ENCODE data around the gene DHRS4. TPM values are rescaled to one million over a fixed set of nuclear protein-coding genes. Genes with fewer than 3 reads are reported as not detected.
"Not testable (repeated sequence)": the region's sequence is repeated elsewhere in the genome, so short reads cannot be mapped to it uniquely, and the experiment has no call there.

The DHRS4 gene
- total RNA-seq, 2 donors from 2014 or later = 37.0 to 40.6 TPM

DNA sequence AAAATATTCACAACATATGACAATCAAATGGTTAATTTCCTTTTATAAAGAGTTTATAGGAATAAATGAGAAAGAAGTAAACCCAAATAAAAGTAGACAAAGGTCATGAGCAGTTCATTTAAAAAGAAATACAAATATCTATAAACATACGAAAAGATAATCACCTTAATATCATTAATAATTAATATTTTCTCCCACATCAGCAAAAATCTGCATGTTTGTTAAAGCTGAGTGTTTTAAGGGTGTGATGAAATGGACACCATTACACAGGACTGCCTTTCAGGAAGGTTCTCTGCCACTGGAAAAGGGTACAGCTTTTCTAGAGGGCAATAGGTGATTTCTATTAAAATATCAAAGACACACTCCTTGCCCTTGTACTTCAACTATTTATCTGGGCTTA, 14.7 kb upstream of the DHRS4 start:
- TF ChIP-seq POLR2AphosphoS5 (IDR thresholded peaks at IDR 0.05) (no peak), POLR2A (IDR thresholded peaks at IDR 0.05) (no peak)
- TF ChIP-seq, protein P1, sequence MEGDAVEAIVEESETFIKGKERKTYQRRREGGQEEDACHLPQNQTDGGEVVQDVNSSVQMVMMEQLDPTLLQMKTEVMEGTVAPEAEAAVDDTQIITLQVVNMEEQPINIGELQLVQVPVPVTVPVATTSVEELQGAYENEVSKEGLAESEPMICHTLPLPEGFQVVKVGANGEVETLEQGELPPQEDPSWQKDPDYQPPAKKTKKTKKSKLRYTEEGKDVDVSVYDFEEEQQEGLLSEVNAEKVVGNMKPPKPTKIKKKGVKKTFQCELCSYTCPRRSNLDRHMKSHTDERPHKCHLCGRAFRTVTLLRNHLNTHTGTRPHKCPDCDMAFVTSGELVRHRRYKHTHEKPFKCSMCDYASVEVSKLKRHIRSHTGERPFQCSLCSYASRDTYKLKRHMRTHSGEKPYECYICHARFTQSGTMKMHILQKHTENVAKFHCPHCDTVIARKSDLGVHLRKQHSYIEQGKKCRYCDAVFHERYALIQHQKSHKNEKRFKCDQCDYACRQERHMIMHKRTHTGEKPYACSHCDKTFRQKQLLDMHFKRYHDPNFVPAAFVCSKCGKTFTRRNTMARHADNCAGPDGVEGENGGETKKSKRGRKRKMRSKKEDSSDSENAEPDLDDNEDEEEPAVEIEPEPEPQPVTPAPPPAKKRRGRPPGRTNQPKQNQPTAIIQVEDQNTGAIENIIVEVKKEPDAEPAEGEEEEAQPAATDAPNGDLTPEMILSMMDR (IDR thresholded peaks at IDR 0.05) = no peak
- H3K9me3 ChIP-seq = no peaks in the 10 kb centered on the region
- 73% methylated on average over 1 of the region's 1 CpG for WGBS

DNA sequence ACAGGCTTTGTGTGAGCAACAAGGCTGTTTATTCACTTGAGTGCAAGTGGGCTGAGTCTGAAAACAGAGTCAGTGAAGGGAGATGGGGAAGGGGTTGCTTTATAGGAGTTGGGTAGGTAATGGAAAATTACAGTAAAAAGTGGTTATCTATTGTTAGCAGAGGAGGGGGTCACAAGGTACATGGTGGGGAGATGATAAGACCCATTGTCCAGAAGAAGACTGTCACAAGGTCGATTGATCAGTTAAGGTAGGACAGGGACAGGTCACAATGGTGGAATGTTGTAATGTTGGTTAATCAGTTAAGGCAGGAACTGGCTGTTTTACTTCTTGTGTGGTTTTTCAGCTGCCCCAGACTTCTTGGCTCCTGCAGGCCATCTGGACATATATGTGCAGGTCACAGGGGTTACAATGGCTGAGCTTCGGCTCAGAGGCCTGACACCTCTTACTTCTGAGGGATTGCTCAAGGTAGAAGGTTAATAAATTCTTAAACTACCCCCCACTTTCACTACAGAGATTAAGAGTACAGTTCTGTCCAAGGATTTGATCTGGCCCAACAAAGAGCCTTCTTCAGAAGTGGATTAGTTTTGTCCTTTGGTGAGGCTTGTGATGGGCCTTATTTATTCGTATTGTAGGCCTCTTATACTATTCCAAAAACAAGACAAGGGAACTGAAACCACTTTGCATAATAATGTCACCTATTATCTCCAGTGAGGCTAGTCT, 13.8 kb upstream of the DHRS4 start:
- H3K27me3 ChIP-seq (replicated peaks; ENCODE audit: insufficient read depth) = no peaks in the 10 kb centered on the region
- no peak overlapping the region for H3K4me3 ChIP-seq
- no peak for DNase-seq (ENCODE audit: low spot score)
- 81% methylated on average over 3 of the region's 3 CpGs for WGBS
- no peak overlapping the region for H3K27ac ChIP-seq
- TF ChIP-seq POLR2AphosphoS5 (IDR thresholded peaks at IDR 0.05) (no peak), POLR2A (IDR thresholded peaks at IDR 0.05) (no peak)
- TF ChIP-seq, protein P1 (IDR thresholded peaks at IDR 0.05) = no peak
- H3K9me3 ChIP-seq = no peaks in the 10 kb centered on the region
- H3K36me3 ChIP-seq = no peaks in the 10 kb centered on the region
- intact Hi-C loops (cut with DNase I) = loop anchor here (10.0 kb wide), 1 partner anchor 215 kb away; no protein-coding TSS in a partner anchor
- no peaks in the 10 kb centered on the region for H3K4me1 ChIP-seq (replicated peaks)

More for the DNA sequence above, 14.7 kb upstream of the DHRS4 start:
- H3K27ac ChIP-seq = no peak overlapping the region
- intact Hi-C loops (cut with DNase I) = loop anchor here (10.0 kb wide), 1 partner anchor 214 kb away; no protein-coding TSS in a partner anchor
- H3K4me3 ChIP-seq = no peak overlapping the region
- no peaks in the 10 kb centered on the region for H3K27me3 ChIP-seq (replicated peaks; ENCODE audit: insufficient read depth)
- H3K36me3 ChIP-seq = no peaks in the 10 kb centered on the region
- no peaks in the 10 kb centered on the region for H3K4me1 ChIP-seq (replicated peaks)
- no peak for DNase-seq (ENCODE audit: low spot score)

DNA sequence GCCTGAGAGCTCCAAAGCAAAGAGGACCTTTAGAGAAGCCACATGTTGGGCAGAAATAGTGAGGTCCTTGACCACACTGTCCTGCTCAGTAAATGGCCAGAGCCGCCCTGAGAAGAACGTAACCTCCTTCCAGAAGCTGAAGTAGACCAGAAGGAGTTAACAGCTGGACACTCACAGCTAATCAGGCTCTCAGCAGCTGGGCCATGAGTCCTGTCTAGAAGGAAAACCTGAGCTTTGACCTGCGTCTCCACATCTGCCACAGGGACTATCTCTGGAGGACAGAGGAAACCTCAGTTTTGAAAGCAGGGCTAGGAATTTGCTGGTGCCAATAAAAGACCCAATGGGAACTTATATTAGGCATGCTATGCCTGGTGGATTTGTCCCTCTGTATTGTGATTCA, 12.3 kb upstream of the DHRS4 start:
- Histone ChIP-seq H3K9me3 (no peaks in the 10 kb centered on the region), H3K4me3 (no peak overlapping the region), H3K27ac (no peak overlapping the region), H3K4me1 (replicated peaks) (no peaks in the 10 kb centered on the region), H3K27me3 (replicated peaks; ENCODE audit: insufficient read depth) (no peaks in the 10 kb centered on the region), H3K36me3 (no peaks in the 10 kb centered on the region)
- 44% methylated on average over 3 of the region's 3 CpGs for WGBS
- TF ChIP-seq, protein P1 (IDR thresholded peaks at IDR 0.05) = no peak
- TF ChIP-seq POLR2A (IDR thresholded peaks at IDR 0.05) (no peak), POLR2AphosphoS5 (IDR thresholded peaks at IDR 0.05) (no peak)
- intact Hi-C loops (cut with DNase I) = no loop called here
- DNase-seq (ENCODE audit: low spot score) = no peak

DNA sequence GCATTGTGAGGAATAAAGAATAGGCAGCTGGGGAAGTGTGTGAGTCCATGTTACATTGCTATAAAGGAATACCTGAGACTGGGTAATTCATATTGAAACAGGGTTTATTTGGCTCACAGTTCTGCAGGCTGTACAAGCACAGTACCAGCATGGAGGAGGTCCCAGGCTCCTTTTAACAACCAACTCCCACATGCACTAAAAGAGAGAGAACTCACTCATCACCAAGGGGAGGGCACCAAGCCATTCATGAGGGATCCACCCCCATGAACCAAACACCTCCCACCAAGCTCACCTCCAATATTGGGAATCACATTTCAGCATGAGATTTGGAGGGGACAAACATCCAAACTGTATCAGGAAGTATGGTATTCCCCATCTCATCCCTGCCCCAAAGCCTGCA, 11.9 kb upstream of the DHRS4 start:
- Histone ChIP-seq H3K27me3 (replicated peaks; ENCODE audit: insufficient read depth) (no peaks in the 10 kb centered on the region), H3K27ac (no peak overlapping the region), H3K4me1 (replicated peaks) (no peaks in the 10 kb centered on the region), H3K9me3 (no peaks in the 10 kb centered on the region), H3K36me3 (no peaks in the 10 kb centered on the region), H3K4me3 (no peak overlapping the region)
- TF ChIP-seq, protein P1 (IDR thresholded peaks at IDR 0.05) = no peak
- TF ChIP-seq POLR2AphosphoS5 (IDR thresholded peaks at IDR 0.05) (no peak), POLR2A (IDR thresholded peaks at IDR 0.05) (no peak)
- intact Hi-C loops (cut with DNase I) = no loop called here
- DNase-seq (ENCODE audit: low spot score) = no peak

DNA sequence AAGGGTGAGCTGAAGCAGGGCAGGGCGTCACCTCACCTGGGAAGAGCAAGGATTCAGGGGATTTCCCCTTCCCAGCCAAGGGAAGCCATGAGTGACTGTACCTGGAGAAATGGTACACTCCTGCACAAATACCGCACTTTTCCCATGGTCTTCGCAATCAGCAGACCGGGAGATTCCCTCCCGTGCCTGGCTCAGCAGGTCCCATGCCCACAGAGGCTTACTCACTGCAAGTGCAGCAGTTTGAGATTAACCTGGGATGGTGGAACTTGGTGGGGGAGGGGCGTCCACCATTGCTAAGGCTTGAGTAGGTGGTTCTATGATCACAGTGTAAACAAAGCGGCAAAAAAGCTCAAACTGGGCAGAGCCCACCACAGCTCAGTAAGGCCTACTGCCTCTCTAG, 11.0 kb upstream of the DHRS4 start:
- H3K4me3 ChIP-seq = no peak overlapping the region
- H3K9me3 ChIP-seq = no peaks in the 10 kb centered on the region
- no peaks in the 10 kb centered on the region for H3K36me3 ChIP-seq
- intact Hi-C loops (cut with DNase I) = no loop called here
- 79% methylated on average over 7 of the region's 7 CpGs for WGBS
- TF ChIP-seq POLR2AphosphoS5 (IDR thresholded peaks at IDR 0.05) (no peak), POLR2A (IDR thresholded peaks at IDR 0.05) (no peak)
- TF ChIP-seq, protein P1 (IDR thresholded peaks at IDR 0.05) = no peak
- DNase-seq (ENCODE audit: low spot score) = no peak
- no peaks in the 10 kb centered on the region for H3K4me1 ChIP-seq (replicated peaks)
- H3K27me3 ChIP-seq (replicated peaks; ENCODE audit: insufficient read depth) = no peaks in the 10 kb centered on the region
- no peak overlapping the region for H3K27ac ChIP-seq

DNA sequence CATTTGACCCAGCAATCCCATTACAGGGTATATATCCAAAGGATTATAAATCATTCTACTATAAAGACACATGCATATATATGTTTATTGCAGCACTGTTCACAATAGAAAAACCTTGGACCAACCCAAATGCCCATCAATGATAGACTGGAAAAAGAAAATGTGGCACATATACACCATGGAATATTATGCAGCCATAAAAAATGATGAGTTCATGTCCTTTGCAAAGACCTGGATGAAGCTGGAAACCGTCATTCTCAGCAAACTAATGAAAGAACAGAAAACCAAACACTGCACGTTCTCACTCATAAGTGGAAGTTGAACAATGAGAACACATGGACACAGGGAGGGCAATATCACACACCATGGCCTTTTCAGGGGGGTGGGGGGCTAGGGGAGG, 4.5 kb upstream of the DHRS4 start:
- H3K4me3 ChIP-seq; intact Hi-C loops (cut with DNase I): not testable (repeated sequence)

More for the DNA sequence above, 4.5 kb upstream of the DHRS4 start:
- 69% methylated on average over 2 of the region's 2 CpGs for WGBS
- not testable (repeated sequence) for H3K27me3 ChIP-seq (replicated peaks; ENCODE audit: insufficient read depth); H3K4me1 ChIP-seq (replicated peaks); H3K27ac ChIP-seq; H3K36me3 ChIP-seq; DNase-seq (ENCODE audit: low spot score); H3K9me3 ChIP-seq
